Left ventricle myocardium inferior (tissue), 1 donor: ENCODE data around the gene TSPAN17. TPM values are rescaled to one million over a fixed set of nuclear protein-coding genes. Genes with fewer than 3 reads are reported as not detected.

ENCODE experiments used
- DNase-seq: peaks from one replicate; pipeline ENCODE4 v3.0.0-alpha.2; 2020
- H3K27ac ChIP-seq: fragments of 200-600 bp; replicated peaks from 2 replicates; pipeline ENCODE4 v1.8.0; 2021
- H3K27me3 ChIP-seq: fragments of 200-600 bp; 2 replicates; pipeline ENCODE4 v1.8.0; 2021; ENCODE audit warnings: low read depth
- H3K36me3 ChIP-seq: fragments of 200-600 bp; 2 replicates; pipeline ENCODE4 v1.8.0; 2021
- H3K4me1 ChIP-seq: fragments of 200-600 bp; 2 replicates; pipeline ENCODE4 v1.8.0; 2021
- H3K4me3 ChIP-seq: fragments of 200-600 bp; 2 replicates; pipeline ENCODE4 v1.8.0; 2021; ENCODE audit warnings: mild to moderate bottlenecking, moderate library complexity
- H3K9me3 ChIP-seq: fragments of 200-600 bp; replicated peaks from 2 replicates; pipeline ENCODE4 v1.8.0; 2021
- CTCF ChIP-seq: fragments of 200-600 bp; IDR thresholded peaks from 2 replicates; pipeline ENCODE4 v1.8.0; 2021; ENCODE audit warnings: antibody characterized with exemption, mild to moderate bottlenecking, borderline replicate concordance
- intact Hi-C: fragments of 100-400 bp; cut with micrococcal nuclease; formaldehyde crosslinking; loops from one replicate; pipeline ENCODE4 v1.11.0; 2022
- total RNA-seq: library from RNA; stranded (reverse); fragmentation: NEBNext Ultra II Directional; extraction: Animal tissue kit (Norgen Biotek cat#: 25700); gene quantifications from one replicate; pipeline ENCODE4 v1.2.1, GENCODE V29; 2021
- donor health status: DM: no; HTN: yes; CAD: no; lungs with severe emphysema.

The TSPAN17 gene
- total RNA-seq, 1 donor from 2014 or later = 31.0 TPM

DNA sequence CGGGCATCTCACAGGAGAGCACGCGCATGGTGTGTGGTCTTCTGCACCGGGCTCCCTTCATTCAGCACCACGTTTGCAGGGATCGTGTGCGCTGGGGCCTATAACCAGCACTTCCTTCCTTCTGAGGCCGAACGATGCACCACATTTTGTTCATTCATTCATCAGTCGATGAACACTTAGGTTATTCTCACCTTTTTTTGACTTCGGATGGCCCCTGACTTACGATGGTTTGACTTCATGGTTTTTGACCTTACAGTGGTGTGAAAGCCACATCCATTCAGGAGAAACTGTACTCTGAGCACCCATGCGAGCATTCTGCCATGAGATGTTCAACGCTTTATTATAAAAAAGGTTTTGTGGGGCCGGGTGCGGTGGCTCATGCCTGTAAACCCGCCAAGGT lies 27.5 kb downstream of the TSPAN17 start:
- no peak for TF ChIP-seq CTCF
- no peak for DNase-seq
- H3K27me3 ChIP-seq = peaks cover 53% of the 10 kb centered on the region
- H3K4me3 ChIP-seq = no peak overlapping the region
- peaks cover 47% of the 10 kb centered on the region for H3K4me1 ChIP-seq
- no peaks in the 10 kb centered on the region for H3K9me3 ChIP-seq
- intact Hi-C loops = no loop called here
- H3K27ac ChIP-seq = no peak overlapping the region
- no peaks in the 10 kb centered on the region for H3K36me3 ChIP-seq

DNA sequence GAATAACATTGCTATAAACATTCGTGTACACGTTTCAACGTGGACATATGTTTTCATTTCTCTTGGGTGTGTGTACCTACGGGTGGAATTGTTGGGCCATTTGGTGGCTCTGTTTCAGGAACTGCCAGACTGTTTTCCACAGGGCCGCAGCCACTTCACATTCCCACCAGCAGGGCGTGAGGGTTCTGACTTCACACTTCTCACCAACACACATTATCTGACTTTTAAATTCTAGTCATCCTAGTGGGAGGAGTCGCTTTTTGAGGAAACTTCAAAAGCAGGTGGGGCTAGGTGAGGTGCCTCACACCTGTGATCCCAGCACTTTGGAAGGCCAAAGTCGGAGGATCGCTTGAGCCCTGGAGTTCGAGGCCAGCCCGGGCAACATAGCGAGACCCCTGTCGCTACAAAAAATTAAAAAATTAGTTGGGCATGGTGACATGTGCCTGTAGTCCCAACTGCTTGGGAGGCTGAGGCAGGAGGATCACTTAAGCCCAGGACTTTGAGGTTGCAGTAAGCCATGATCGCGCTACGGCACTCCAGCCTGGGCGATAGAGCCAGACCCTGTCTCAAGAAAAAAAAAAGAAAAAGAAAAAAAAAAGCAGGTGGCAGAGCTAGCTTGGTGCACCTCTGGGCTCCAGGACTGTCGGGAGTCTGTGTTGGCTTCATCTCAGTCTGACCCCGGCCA lies 28.5 kb downstream of the TSPAN17 start:
- no peaks in the 10 kb centered on the region for H3K36me3 ChIP-seq
- DNase-seq = no peak
- no peaks in the 10 kb centered on the region for H3K9me3 ChIP-seq
- TF ChIP-seq CTCF = peak; percentile 51
- H3K27ac ChIP-seq = no peak overlapping the region
- H3K4me3 ChIP-seq = no peak overlapping the region
- peaks cover 54% of the 10 kb centered on the region for H3K4me1 ChIP-seq
- H3K27me3 ChIP-seq = peaks cover 53% of the 10 kb centered on the region
- intact Hi-C loops = no loop called here

GRCh38 chr5:176676361-176676824 lies 29.1 kb downstream of the TSPAN17 start:
- intact Hi-C loops = no loop called here
- Histone ChIP-seq H3K36me3 (no peaks in the 10 kb centered on the region), H3K4me3 (no peak overlapping the region), H3K27me3 (peaks cover 53% of the 10 kb centered on the region), H3K4me1 (peaks cover 54% of the 10 kb centered on the region), H3K27ac (peak overlapping the region; percentile 36), H3K9me3 (no peaks in the 10 kb centered on the region)
- TF ChIP-seq CTCF = no peak
- peak; percentile 62 for DNase-seq

- Histone ChIP-seq H3K27ac (no peak overlapping the region), H3K4me3 (no peak overlapping the region), H3K27me3 (peaks cover 53% of the 10 kb centered on the region), H3K36me3 (no peaks in the 10 kb centered on the region), H3K9me3 (no peaks in the 10 kb centered on the region), H3K4me1 (peaks cover 54% of the 10 kb centered on the region)
- no peak for TF ChIP-seq CTCF
- intact Hi-C loops = no loop called here
- DNase-seq = peak; percentile 38
Measured at GRCh38 chr5:176677209-176677939, 30.1 kb downstream of the TSPAN17 start.

- intact Hi-C loops = no loop called here
- DNase-seq = no peak
- TF ChIP-seq CTCF = no peak
- Histone ChIP-seq H3K36me3 (no peaks in the 10 kb centered on the region), H3K4me1 (peaks cover 54% of the 10 kb centered on the region), H3K27ac (no peak overlapping the region), H3K4me3 (no peak overlapping the region), H3K9me3 (no peaks in the 10 kb centered on the region), H3K27me3 (peaks cover 53% of the 10 kb centered on the region)
Measured at GRCh38 chr5:176678584-176678983, 31.3 kb downstream of the TSPAN17 start.
